Stimulated activated CD4-positive, alpha-beta T cell treated with anti-CD3 and anti-CD28 coated beads, Interleukin-4, amount 100 ng/mL, for 48 hours (primary cell): ENCODE measurements around the gene LRRC32.

ENCODE experiments used
- DNase-seq, 2 donors: peaks; one replicate each; pipeline ENCODE4 v3.0.0-alpha.2; 2020; ENCODE audit warnings: low read depth in 2 of 2

LRRC32 gene, protein sequence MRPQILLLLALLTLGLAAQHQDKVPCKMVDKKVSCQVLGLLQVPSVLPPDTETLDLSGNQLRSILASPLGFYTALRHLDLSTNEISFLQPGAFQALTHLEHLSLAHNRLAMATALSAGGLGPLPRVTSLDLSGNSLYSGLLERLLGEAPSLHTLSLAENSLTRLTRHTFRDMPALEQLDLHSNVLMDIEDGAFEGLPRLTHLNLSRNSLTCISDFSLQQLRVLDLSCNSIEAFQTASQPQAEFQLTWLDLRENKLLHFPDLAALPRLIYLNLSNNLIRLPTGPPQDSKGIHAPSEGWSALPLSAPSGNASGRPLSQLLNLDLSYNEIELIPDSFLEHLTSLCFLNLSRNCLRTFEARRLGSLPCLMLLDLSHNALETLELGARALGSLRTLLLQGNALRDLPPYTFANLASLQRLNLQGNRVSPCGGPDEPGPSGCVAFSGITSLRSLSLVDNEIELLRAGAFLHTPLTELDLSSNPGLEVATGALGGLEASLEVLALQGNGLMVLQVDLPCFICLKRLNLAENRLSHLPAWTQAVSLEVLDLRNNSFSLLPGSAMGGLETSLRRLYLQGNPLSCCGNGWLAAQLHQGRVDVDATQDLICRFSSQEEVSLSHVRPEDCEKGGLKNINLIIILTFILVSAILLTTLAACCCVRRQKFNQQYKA

DNA sequence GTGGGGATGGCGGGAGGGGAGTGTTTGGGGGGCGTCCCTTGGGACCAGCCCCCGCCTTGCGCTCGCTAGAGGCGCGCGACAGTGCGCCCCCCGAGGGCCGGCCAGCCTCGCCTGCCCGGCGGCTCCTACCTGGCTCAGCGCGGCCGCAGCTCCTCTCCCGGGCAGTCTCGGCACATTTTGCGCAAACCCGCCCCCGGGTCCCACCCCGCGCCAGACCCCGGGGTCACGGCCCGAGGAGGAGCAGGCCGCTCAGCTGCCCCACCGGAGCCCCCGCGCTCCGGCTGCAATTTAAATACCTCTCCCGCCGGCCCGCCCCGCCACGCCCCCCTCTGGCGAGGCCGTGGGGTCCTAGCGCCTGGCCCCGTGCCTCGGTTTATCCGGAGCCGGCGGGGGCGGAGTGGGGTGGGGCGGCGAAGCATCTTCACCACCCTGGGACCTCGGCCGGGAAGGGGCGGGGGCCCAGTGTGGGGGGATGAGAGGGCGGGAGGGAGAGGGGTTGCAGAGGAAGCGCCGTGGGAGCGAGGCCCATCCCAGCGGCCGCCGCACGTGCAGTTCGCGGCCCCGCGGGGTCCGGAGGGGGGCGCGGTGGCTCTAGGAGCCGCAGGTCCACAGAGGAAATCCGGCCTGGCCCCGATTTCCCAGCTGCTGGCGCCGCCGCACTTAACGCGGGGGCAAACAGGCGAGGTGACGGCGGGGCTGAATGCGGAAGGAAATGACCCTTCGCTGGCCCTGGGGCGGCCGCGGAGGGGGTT is at the start of gene LRRC32:
TSS of gene LRRC32 (minus strand) at position 263 of the 752 bp plus-strand sequence. CDS start 4,793 bp downstream, outside the sequence.
- no peak for DNase-seq

DNA sequence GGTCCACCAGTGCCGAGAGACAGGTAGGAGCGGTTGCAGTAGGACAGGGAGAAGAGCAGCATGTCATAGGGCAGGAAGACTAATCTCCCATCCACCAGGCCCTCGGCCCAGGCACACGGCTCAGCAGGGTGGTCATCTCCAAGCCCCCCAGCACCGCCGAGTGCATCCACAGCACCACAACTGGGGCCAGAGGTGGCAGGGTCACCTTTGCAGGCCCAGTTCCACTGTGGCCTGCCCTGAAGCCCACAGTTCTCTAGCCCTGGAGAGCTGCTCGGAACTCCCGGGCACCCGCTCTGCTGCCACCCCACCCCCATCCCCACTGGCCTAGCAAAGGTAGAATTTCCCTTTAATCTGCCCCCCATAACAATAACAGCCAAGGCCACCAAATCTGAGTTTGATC is 49.1 kb upstream of the LRRC32 start:
- no peak for DNase-seq

DNA sequence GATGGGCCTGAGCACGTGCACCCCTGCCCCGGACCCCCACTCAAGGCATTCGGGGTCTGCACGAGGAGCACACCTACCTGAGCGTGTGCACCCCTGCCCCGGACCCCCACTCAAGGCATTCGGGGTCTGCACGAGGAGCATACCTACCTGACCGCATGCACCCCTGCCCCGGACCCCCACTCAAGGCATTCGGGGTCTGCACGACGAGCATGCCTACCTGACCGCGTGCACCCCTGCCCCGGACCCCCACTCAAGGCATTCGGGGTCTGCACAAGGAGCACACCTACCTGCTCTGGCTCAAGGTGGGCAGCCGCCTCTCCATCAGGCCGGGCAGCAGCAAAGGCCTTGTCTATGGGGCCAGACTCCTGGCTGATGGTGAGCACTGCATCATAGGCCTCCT is 48.7 kb upstream of the LRRC32 start:
- DNase-seq = no peak

DNA sequence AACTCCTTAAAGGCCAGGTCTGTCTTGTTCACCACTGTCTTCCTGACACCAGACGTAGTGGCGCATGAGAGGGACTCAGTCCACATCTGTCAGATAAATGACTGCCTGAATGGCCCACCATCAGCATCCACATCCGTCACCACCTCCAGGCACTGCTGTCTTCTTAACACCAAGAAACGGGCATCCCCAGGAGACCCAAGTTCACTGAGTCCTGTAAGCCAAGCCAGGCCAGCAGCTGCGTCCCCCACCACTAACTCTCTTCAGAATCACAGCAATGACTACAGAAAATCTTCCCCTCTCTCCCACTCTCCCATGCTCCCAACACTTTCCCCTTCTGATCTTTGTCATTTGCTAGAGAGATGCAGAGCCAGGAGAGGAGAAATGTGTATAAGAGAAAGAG is 47.3 kb upstream of the LRRC32 start:
- no peak for DNase-seq

DNA sequence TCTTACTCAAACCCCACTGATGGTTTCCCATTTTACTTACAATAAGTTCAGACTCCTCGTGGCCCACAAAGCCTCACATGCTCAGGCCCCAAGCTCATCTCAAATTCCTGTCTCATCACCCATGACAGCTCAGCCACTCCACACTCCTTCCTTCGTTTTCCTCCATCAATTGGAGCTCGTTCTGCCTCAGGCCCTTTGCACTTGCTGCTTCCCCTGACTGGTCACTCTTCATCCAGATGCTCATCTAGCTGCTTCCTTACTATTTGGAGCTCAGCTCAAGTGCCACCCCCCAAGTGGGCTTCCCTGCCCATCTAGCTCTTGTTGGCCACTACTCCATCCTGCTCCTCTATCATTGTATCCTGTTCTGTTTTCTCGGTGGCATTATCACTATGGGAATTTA is 46.8 kb upstream of the LRRC32 start:
- DNase-seq = no peak

DNA sequence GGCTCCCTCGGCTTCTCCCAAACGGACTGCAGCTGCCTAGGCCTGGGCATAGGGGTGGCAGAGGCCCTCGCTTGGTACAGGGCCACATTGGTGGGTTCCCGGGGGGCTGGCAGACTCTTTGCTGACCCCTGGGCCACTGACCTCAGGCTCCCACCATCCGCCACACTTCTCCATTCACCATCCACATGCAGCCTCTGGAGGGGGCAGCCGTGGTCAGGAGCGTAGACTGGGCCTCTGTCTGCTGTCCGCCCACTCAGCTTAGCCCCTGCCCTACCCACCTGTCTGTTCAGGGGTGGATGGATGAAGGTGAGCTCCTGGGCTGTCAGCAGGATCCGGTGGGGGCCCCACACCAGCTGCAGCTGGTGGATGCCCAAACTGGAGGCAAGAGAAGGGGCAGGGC is 45.7 kb upstream of the LRRC32 start:
- no peak for DNase-seq

DNA sequence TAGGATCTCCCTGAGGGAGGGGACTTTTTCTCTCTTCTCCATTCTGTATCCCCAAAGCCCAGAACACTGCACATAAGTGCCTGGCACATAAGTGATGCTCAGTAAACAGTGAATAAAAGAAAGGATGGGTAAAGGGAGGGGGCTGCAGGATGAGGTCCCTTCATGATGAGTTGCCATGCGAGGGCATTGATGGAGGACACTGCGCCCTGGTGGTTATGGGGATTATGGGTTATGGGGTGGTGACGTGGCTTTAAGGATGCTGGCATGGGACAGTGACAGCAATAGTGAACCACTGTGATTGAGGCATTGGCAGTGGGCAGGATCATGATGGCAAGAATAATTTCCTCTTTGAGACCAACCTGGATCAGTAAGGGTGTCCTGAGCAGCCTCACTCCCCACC is 43.9 kb upstream of the LRRC32 start:
- no peak for DNase-seq

DNA sequence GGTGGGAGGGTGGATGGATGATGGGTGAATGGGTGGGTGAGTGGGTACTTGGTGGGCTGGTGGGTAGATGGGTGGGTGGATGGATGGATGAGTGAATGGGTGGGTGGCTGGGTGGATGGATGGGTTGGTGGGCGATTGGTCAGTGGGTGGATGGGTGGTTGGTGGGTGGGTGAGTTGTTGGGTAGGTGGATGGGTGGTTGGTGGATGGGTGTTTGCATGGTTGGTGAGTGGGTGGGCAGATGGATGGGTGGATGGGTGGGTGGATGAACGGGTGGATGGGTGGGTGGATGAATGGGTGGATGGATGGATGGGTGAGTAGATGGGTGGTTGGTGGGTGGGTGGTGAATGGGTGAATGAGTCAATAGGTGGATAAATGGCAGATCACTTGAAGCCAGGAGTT is 43.0 kb upstream of the LRRC32 start:
- no peak for DNase-seq

DNA sequence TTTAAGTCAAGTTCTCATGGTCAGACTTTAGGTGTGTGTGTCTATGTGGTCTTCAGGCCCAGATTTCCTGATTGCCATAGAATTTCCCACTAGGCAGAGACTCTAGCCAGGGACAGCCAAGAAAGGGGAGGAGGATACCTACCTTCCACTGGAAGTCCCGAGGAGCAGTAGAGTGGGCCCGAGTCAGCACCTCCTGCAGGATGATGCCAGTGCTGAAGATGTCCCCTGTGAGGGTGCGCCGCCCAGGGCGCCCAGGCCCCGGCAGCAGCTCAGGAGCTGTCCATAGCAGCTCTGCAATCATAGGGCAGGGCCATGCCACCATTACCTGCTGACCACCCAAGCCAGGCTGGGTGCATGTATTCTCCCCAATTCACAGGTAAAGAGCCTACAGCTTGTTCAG is 41.6 kb upstream of the LRRC32 start:
- DNase-seq = no peak

DNA sequence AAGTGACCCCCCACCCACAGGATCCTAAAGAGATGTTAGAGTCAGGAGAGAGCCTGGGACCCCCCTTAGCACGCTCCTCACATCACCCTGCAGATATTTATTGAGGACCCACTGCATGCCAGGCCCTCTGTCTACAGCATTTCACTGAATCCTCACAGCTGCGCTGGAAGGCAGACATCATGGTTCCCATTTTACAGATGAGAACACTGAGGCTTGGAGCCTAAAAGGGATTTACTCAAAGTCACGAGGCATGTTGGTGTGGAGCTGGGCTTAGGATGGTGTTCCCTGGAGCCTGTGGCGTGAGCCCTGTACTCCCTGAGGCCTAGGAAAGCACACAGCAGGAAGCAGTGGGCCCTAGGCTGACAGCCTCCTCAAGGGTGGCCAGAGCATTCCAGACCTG is 39.2 kb upstream of the LRRC32 start:
- DNase-seq = no peak

DNA sequence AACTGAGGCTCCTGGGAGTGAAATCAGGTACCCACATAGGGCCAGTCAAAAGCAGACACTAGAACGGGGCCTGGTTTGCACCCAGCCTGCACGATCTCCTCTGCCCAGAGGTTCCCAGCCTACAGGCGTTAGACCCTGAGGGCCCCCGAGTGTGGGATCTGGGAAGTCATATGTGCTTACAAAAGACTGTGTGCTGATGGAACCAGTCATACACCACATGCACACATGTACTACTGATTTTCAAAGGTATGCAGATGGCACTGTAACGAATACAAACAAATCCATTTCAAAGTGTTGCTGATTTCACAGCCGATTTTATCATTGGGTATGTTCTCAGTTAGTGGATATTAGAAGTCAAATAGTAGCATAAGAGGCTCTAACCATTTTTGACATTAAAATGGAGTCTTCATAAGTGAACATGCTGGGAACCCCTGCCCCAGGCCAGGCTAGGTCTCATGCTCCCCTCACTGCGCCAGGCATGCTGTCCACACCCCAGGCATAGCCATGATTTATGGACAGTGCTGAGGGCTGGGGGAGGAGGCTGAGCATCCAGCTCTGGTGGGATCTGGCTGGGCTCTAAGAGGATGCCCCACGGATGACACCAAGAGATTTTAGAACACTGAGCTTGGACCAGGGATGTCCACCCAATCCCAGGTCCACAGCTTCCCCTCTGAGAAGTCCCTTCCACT is 38.6 kb upstream of the LRRC32 start:
- DNase-seq = no peak

DNA sequence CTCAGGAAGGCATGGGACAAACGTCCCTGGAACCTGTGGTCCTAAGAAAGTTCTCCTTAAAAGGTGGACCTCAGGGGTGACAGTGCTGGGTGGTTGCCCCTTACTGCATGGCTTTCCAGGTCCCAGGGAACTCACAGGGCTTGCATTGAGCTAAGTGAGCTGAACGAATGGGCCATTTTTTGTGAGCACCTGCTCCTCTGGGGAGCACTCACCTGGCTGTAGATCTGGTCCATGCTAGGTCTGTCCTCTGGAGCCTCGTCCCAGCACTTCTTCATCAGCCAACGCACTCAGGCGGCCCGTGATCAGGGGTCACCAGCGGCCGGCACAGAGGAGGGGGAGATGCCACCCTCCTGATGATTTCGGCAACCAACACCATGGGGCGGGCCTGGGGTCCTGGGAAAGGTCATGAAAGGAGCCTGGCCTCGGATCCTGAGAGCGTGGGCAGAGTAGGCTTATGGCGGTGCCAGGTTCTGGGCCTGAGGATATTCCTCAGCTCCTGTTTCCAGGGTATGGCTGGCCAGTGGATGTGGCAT is 36.8 kb upstream of the LRRC32 start:
- DNase-seq = no peak

DNA sequence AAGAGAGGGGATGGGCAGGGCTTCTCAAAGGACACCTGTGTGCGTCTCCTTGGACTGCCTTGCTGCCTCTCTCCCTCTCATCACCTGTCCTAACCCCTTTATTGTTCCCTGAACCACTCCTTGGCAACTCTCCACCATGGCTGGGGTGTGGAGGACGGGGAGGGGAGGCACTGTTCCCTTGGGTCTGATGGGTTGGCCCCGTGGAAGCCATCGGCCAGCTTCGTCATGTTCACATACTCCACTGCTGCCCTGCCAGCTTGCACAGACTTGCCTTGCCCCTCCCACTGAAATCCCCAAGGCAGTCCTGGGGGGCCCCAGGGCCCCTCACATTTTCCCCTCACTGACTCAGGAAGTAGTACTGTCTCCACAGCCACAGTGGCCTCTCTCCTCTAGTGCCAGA is 36.1 kb upstream of the LRRC32 start:
- DNase-seq = no peak

DNA sequence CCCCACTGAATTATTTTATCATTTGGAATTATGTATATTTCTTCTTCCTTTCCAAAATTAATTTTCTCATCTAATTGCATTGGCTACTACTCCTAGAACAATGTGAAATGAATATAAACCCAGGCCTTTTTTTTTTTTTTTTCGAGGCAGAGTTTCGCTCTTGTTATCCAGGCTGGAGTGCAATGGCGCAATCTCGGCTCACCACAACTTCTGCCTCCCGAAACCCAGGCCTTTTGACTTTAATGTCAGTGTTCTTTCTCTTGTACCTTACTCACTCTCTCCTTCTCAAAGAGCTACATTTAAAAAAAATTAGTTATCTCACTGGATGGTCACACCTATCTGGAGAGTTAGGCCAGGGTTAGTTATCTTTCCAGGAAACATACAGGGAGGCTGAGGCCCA is 35.3 kb upstream of the LRRC32 start:
- DNase-seq = no peak

DNA sequence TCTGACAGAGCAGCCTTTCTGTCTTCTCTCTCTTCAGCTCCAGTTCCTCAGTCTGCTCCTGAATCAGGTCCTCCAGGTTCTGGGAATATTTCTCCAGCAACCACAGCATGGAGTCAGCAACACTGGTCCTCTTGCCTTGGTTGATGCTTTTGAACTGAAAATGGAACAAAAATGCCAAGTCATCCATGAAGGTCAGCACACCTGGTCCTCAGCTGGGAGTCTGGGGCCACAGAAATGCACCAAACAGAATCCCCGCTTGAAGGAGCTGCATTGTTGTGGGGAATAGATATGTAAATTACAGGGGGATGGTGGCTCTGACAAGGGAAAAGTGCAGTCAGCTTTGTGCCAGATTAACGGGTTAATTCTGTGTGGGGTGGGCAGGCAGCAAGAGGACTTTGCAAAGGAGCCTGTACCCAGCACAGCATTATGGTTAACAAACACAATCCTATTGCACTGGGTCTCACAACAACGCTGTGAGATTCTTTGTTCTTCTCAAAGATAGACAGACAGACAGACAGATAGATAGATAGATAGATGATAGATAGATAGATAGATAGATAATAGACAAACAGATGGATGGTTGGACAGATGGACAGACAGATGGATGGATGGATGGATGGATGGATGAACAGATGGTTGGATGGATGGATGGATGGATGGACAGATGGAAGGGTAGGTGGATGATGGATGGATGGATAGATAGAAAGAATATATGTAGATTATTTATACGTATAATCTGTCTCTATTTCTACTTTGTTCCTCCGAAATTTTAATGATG is 33.8 kb upstream of the LRRC32 start:
- DNase-seq = no peak

DNA sequence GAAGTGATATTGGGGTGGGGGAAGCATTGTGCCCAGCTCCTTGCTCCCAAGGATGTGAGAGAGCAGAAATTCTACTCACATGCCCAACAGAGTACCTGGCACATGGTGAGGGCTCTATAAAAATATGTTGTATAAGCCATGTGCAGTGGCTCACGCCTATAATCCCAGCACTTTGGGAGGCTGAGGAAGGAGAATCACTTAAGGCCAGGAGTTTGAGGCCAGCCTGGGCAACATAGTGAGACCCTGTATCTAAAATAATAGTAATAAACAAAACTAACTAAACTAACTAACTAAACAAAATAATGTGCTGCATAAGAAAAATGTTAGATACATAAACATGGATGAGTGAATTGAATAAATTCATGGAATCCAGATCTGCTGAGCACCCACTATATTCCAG is 33.2 kb upstream of the LRRC32 start:
- DNase-seq = no peak

DNA sequence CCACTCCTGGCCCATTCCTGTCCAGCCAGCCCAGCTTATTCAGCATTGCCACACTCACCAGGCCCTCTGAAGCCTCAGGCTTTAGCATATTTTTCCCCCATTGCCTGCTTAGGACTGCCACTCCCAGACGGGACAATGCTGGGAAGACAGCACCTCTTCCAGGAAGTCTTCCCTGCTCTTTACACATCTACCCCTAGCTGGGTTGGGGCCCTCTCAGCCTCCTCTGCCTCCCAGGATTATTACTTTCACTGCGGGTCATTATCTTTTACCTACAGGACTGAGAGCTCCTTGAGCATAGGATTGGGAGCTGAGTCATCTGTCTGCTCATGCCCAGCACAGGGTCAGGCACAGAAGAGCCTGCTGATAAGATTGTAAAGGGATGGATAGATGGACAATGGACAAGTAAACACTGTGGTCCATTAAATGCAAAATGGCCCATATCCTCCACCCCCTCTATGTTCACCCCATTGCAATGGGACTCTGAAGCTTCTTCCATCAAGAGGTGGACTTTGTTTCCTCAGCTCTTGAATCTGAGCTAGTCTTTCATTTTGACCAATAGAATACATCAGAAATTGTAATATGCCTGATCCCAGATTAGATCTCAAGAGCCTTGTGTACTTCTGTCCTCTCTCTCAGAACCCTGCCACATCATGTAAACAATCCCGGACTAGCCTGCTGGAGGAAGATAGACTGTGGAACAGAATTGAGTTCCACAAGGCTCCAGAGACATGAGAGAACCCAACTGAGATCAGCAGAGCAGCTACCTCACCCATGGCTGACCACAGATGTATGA is 32.0 kb upstream of the LRRC32 start:
- no peak for DNase-seq

DNA sequence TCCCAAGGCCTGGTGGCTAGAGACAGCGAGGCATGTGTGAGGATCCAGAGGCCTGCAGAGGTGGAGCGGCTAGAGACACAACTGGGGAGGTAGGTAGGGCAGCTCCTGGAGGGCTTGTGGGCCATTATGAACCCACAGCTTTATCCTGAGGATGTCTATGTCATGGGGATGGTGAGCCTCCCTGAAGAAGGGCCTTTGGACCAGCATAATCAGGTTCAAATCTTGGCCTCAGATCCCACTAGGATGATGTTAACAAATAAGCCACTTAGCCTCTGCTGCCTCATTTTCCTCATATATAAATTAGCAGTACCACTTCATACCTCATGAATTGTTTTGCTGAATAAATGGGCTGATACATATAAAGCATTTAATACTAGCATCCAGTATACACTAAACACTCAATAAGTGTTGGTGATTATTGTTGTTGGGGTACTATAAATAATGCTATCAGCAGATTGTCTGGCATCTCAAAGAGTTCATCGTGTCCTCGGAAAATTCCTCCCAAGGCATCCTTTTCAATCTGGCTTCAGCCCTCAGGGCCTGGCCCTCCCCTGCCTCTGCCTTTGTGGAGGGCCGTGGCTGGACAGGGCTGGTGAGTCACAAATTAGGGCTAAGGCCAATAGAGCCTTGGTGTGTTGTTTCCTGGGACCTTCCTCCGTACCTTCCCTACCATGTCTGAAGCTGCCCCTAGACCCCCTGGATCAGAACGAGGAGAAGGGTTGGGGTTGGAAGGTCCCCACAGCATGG is 30.9 kb upstream of the LRRC32 start:
- DNase-seq = no peak
